ENCODE measurements around the gene FAM120A. TPM values are rescaled to one million over a fixed set of nuclear protein-coding genes. Genes with fewer than 3 reads are reported as not detected.

The FAM120A gene
- total and polyA plus RNA-seq, 12 donors, result 42.6 to 147 (median 96.4) TPM

DNA sequence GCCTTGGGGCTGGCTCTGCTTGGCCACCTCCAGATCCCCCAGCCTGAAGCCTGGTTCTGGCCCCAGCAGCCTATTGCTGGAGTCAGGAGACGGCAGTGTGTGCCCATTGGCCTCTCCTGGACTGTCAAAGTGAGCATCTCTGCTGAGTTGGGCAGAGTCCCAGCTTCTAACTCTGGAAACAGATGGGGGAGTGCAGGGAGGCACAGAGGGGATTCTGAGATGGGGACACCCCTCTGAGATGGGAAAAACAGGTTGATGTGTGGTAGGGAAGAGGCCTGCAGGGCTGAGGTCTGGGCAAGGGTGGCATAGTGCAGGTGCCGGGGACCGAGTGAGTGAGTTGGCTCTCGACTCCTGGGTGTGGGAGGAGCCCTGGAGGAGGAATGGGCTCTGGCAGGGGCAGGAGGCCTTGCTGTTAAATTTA is 152.4 kb downstream of the FAM120A start:
- Histone ChIP-seq H3K27me3 (no peaks in the 10 kb centered on the region), H3K27ac (no peak overlapping the region), H3K36me3 (replicated peaks in 1 of 2) (no peaks in the 10 kb centered on the region), H3K4me3 (no peak overlapping the region), H3K4me1 (replicated peaks in 1 of 2) (no peaks in the 10 kb centered on the region), H3K9me3 (replicated peaks in 1 of 3) (no peaks in the 10 kb centered on the region)
- DNase-seq, result peak in 1 of 7 donors; percentile 45
- TF ChIP-seq, protein P1, sequence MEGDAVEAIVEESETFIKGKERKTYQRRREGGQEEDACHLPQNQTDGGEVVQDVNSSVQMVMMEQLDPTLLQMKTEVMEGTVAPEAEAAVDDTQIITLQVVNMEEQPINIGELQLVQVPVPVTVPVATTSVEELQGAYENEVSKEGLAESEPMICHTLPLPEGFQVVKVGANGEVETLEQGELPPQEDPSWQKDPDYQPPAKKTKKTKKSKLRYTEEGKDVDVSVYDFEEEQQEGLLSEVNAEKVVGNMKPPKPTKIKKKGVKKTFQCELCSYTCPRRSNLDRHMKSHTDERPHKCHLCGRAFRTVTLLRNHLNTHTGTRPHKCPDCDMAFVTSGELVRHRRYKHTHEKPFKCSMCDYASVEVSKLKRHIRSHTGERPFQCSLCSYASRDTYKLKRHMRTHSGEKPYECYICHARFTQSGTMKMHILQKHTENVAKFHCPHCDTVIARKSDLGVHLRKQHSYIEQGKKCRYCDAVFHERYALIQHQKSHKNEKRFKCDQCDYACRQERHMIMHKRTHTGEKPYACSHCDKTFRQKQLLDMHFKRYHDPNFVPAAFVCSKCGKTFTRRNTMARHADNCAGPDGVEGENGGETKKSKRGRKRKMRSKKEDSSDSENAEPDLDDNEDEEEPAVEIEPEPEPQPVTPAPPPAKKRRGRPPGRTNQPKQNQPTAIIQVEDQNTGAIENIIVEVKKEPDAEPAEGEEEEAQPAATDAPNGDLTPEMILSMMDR (IDR thresholded peaks at IDR 0.05), result no peak
- no peak for TF ChIP-seq POLR2A (IDR thresholded peaks at IDR 0.05)
- intact Hi-C loops (cut with DNase I), result no loop called here
- 77 to 92% (median 86%) methylated on average over 4 of the region's 4 CpGs for WGBS, 4 donors

DNA sequence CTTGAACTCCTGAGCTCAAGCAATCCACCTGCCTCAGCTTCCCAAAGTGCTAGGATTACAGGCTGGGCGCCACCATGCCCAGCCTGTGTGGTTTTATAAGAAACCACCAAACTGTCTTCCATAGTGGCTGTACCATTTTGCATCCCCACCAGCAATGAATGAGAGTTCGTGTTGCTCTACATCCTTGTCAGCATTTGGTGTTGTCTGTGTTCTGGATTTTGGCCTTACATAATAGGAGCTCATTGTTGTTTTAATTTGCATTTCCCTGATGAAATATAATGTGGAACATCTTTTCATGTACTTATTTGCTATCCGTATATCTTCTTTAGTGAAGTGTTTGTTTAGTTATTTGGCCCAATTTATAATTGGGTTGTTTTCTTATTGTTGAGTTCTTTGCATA is 154.7 kb downstream of the FAM120A start:
- intact Hi-C loops (cut with DNase I), result no loop called here
- Histone ChIP-seq H3K9me3 (replicated peaks in 1 of 3) (peaks cover 0 to 7% (median 0%) of the 10 kb centered on the region in 3 donors), H3K36me3 (replicated peaks in 1 of 2) (no peaks in the 10 kb centered on the region), H3K27me3 (no peaks in the 10 kb centered on the region), H3K4me3 (no peak overlapping the region), H3K4me1 (replicated peaks in 1 of 2) (no peaks in the 10 kb centered on the region), H3K27ac (no peak overlapping the region)
- peak in 1 of 7 donors; percentile 20 for DNase-seq
- TF ChIP-seq, protein P1 (IDR thresholded peaks at IDR 0.05), result no peak
- TF ChIP-seq POLR2A (IDR thresholded peaks at IDR 0.05), result no peak
- WGBS, 4 donors, result 62 to 92% (median 74%) methylated on average over 3 of the region's 3 CpGs

DNA sequence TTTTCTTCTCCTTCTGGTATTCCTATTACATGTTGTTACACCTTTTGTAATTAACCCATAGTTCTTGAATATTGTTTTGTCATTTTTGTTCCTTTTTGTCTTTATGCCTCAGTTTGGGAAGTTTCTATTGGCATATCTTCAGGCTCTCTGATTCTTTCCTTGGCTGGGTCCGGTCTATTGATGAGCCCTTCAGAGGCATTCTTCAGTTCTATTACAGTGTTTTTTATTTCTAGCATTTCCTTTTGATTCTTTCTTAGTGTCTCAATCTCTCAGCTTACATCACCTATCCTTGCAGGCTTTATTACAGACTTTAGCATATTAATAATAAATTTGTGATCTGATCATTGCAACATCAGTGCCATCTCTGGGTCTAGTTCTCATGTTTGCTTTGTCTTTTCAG is 158.7 kb downstream of the FAM120A start:
- intact Hi-C loops (cut with DNase I), result no loop called here
- peaks cover 0 to 7% (median 0%) of the 10 kb centered on the region in 3 donors for H3K9me3 ChIP-seq (replicated peaks in 1 of 3)
- no peaks in the 10 kb centered on the region for H3K4me1 ChIP-seq (replicated peaks in 1 of 2)
- H3K27ac ChIP-seq, result no peak overlapping the region
- 92 to 100% (median 99%) methylated on average over 1 of the region's 1 CpG for WGBS, 4 donors
- no peak overlapping the region for H3K4me3 ChIP-seq
- H3K36me3 ChIP-seq (replicated peaks in 1 of 2), result no peaks in the 10 kb centered on the region
- H3K27me3 ChIP-seq, result no peaks in the 10 kb centered on the region
- DNase-seq, result no peak
- no peak for TF ChIP-seq POLR2A (IDR thresholded peaks at IDR 0.05)
- TF ChIP-seq, protein P1 (IDR thresholded peaks at IDR 0.05), result no peak

DNA sequence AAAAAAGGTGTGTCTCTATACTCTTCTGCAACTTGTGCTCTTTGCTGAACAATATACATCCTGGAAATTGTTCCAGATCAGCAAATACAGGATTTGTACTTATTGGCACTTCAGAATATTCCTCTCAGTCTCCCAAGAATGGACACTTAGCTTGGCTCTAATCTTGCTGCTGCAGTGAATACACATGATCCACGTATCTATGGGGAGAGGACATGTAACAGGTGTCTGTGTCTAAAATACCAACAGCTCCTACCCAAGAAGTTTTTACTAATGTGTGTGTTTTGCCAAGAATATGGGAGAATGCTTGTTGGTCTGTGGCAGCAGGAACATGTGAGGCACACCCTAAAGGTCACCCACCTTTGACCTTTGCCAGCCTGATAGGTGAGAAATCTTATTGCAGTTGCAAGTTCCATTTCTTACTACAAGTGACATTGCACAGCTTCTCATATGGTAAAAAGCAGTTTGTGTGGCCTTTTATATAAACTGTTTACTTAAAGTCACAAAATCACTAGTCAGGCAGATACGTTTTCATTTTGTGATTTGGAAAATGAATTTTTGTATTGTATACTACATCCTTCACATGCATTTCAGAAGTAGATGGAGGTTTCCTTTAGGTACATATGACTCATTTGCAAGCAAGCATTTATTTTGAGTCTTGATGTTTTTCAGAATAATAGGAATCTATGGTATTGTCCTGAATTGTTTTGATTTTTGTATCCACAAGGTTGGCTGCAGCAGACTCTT is 160.7 kb downstream of the FAM120A start:
- Histone ChIP-seq H3K27ac (no peak overlapping the region), H3K9me3 (replicated peaks in 1 of 3) (peaks cover 0 to 7% (median 0%) of the 10 kb centered on the region in 3 donors), H3K4me1 (replicated peaks in 1 of 2) (no peaks in the 10 kb centered on the region), H3K27me3 (no peaks in the 10 kb centered on the region), H3K4me3 (no peak overlapping the region), H3K36me3 (replicated peaks in 1 of 2) (no peaks in the 10 kb centered on the region)
- intact Hi-C loops (cut with DNase I), result no loop called here
- WGBS, 4 donors, result 82 to 94% (median 87%) methylated on average over 2 of the region's 2 CpGs
- TF ChIP-seq, protein P1 (IDR thresholded peaks at IDR 0.05), result no peak
- TF ChIP-seq POLR2A (IDR thresholded peaks at IDR 0.05), result no peak
- peak in 1 of 7 donors; percentile 31 for DNase-seq

Data from adrenal gland (tissue), 12 donors.